ENCODE results near the gene KCTD5.

KCTD5 gene

DNA sequence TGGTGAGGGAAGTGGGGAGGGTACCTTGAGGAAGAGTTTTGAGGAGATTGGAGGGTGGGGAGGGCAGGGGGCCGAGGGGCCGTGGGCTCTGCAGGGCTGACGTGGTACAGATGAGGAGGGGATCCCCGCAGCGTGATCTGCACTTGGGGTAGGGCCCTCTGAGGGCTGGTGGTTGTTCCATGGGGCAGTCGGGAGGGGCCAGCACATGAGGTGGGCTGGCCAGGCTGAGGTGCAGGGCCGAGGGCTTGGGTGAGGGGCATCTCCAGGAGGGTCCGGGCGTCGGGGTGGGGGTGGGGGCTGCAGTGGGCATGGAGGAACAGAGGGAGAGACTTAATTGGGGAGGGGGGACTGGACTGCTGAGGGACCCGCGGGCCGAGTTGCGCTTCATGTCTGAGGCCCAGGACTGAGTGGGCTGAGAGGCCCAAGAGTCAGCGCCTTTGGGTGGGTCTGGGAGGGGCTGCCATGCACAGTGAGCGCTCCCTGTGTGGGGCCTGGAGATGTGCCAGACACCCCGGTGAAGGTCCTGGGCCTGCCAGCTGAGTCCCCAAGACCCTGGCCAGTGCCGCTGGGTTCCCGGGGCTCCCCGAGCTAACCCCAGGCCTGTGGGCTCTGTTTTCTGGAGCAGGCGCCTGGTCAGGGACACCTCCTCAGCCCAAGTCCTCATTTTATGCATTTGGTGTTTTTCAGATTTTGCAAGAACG is 24.4 kb downstream of the KCTD5 start:
- ChIA-PET CTCF (interaction anchor here (1.6 kb wide), 1 partner anchor 8 kb away, joined by 4 read pairs; no protein-coding TSS in a partner anchor), POLR2A (no interaction called here)
- Histone ChIP-seq H3K4me3 (ENCODE audit: control insufficient read depth in 1 of 7, extremely low read depth in 1 of 7, insufficient read depth in 4 of 7, low read depth in 2 of 7, low read length in 6 of 7) (no peak overlapping the region), H3K36me3 (ENCODE audit: control insufficient read depth in 4 of 4, insufficient read depth in 4 of 4, low read length in 3 of 4) (peaks cover 0 to 77% (median 39%) of the 10 kb centered on the region in 4 experiments), H3K4me1 (ENCODE audit: control extremely low read depth in 1 of 4, control insufficient read depth in 4 of 4, insufficient read depth in 4 of 4, low read length in 3 of 4) (no peaks in the 10 kb centered on the region), H3K27me3 (replicated peaks in 2 of 5; ENCODE audit: control insufficient read depth in 4 of 5, insufficient read depth in 5 of 5, low read length in 4 of 5) (no peaks in the 10 kb centered on the region), H3K27ac (ENCODE audit: insufficient read depth in 1 of 2, low read depth in 1 of 2, low read length in 2 of 2, poor library complexity in 1 of 2, severe bottlenecking in 2 of 2) (no peak overlapping the region), H3K9me3 (ENCODE audit: control extremely low read depth in 1 of 5, control insufficient read depth in 4 of 5, insufficient read depth in 2 of 5, low read depth in 1 of 5, low read length in 4 of 5) (no peaks in the 10 kb centered on the region)
- WGBS (ENCODE audit: insufficient coverage): 95% methylated on average over 21 of the region's 22 CpGs
- no peak for DNase-seq

DNA sequence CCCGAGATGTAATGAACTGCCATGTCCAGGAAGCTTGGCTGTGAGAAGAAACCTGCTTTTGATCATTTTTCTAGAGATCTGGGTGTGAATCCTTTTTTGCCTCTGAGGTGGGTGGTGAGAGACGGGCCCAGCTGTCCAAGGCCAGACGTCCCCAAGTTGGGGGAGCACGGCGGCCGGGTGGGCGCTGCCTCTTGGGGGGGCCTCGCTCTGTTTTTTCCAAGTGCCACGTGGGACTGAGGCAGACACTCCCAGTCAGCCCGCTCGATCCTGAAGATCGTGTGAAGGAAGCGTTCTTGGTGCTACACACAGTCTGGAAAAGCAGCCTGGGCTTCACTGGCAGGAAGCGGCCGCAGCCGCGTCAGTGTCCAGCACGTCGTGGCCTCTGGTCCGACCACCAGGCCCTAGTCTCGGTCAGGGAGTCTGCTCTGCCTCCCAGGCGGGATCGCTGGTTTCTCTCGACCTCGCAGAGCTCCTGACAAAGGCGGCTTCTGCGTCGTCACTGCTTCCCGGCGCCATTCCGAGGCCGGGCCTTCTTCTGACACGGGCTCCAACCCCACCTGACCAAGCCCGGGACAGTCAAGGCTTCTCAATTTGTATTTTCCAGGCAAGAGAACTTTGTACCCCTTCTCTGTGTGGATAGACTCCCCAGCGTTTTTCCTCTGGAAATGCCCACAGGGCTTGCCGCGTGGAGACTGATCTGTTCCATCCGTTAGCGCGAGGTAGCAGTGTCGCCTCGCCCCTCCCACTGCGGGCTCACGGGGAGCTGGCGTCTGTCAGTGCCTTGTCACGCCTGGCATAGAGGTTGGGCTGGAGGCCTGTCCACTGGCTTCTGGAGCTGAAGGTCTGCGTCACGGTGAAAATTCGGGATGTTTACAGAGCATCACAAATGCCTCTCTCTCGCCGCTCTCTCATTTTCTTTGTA is 25.3 kb downstream of the KCTD5 start:
- Histone ChIP-seq H3K27ac (ENCODE audit: insufficient read depth in 1 of 2, low read depth in 1 of 2, low read length in 2 of 2, poor library complexity in 1 of 2, severe bottlenecking in 2 of 2) (no peak overlapping the region), H3K9me3 (ENCODE audit: control extremely low read depth in 1 of 5, control insufficient read depth in 4 of 5, insufficient read depth in 2 of 5, low read depth in 1 of 5, low read length in 4 of 5) (no peaks in the 10 kb centered on the region), H3K4me3 (ENCODE audit: control insufficient read depth in 1 of 7, extremely low read depth in 1 of 7, insufficient read depth in 4 of 7, low read depth in 2 of 7, low read length in 6 of 7) (no peak overlapping the region), H3K36me3 (ENCODE audit: control insufficient read depth in 4 of 4, insufficient read depth in 4 of 4, low read length in 3 of 4) (peaks cover 0 to 70% (median 35%) of the 10 kb centered on the region in 4 experiments), H3K4me1 (ENCODE audit: control extremely low read depth in 1 of 4, control insufficient read depth in 4 of 4, insufficient read depth in 4 of 4, low read length in 3 of 4) (no peaks in the 10 kb centered on the region), H3K27me3 (replicated peaks in 2 of 5; ENCODE audit: control insufficient read depth in 4 of 5, insufficient read depth in 5 of 5, low read length in 4 of 5) (no peaks in the 10 kb centered on the region)
- 96% methylated on average over 49 of the region's 51 CpGs for WGBS (ENCODE audit: insufficient coverage)
- ChIA-PET POLR2A (no interaction called here), CTCF (interaction anchor here (1.0 to 1.6 kb wide), 2 partner anchors 9 to 45 kb away, joined by 3 to 4 read pairs; no protein-coding TSS in a partner anchor)
- no peak for DNase-seq

DNA sequence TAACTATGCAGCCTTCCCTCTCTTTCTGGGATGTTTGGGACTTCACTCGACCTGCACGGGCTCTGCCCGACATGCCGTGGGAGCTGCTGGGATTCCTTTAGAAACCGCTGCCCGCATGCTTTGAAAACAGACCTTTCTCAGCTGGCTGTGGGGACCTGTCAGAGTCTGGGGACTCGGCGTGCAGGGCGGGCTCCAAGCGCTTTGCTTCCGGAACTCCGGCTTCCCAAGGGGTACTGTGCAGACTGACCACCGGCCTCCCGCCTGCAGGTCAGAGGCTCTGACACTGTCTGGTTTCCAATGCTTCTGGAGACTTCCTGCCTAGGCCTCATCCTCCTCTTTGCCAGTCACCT is 25.9 kb downstream of the KCTD5 start:
- no peaks in the 10 kb centered on the region for H3K9me3 ChIP-seq (ENCODE audit: control extremely low read depth in 1 of 5, control insufficient read depth in 4 of 5, insufficient read depth in 2 of 5, low read depth in 1 of 5, low read length in 4 of 5)
- H3K27ac ChIP-seq (ENCODE audit: insufficient read depth in 1 of 2, low read depth in 1 of 2, low read length in 2 of 2, poor library complexity in 1 of 2, severe bottlenecking in 2 of 2): no peak overlapping the region
- WGBS (ENCODE audit: insufficient coverage): 97% methylated on average over 14 of the region's 14 CpGs
- peaks cover 0 to under 1% (median 0%) of the 10 kb centered on the region in 4 experiments for H3K4me1 ChIP-seq (ENCODE audit: control extremely low read depth in 1 of 4, control insufficient read depth in 4 of 4, insufficient read depth in 4 of 4, low read length in 3 of 4)
- ChIA-PET POLR2A (no interaction called here), CTCF (interaction anchor here (1.0 to 1.6 kb wide), 2 partner anchors 10 to 46 kb away, joined by 3 to 4 read pairs; no protein-coding TSS in a partner anchor)
- DNase-seq: no peak
- no peaks in the 10 kb centered on the region for H3K27me3 ChIP-seq (replicated peaks in 2 of 5; ENCODE audit: control insufficient read depth in 4 of 5, insufficient read depth in 5 of 5, low read length in 4 of 5)
- H3K4me3 ChIP-seq (ENCODE audit: control insufficient read depth in 1 of 7, extremely low read depth in 1 of 7, insufficient read depth in 4 of 7, low read depth in 2 of 7, low read length in 6 of 7): no peak overlapping the region
- H3K36me3 ChIP-seq (ENCODE audit: control insufficient read depth in 4 of 4, insufficient read depth in 4 of 4, low read length in 3 of 4): peaks cover 0 to 63% (median 32%) of the 10 kb centered on the region in 4 experiments

DNA sequence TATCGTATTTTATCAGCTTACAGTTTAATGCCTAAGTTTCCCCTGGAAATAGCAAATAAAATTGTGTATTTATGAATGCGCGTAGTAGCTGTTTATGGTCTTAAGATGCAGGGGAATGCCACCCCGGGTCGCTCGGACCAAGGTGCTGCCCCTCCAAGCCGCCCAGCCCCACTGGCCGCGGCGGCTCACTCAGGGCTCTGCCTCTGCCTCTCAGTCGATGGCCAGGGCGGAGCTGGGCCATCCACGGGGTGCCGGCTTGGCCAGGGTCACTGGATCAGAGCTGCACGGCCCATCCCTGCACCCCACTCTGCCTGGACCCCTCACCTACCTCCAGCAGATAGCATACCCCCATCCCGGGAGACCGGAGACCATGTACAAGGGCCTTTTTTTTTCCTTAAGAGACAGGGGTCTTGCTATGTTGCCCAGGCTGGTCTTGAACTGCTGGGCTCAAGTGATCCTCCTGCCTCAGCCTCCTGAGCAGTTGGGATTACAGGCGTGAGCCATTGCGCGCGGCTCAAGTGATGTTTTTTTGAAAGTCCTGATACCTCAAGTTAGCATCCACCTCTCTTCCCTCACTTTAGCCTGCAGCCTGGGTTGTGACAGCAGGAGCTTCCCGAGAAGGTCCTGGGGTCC is 26.7 kb downstream of the KCTD5 start:
- Histone ChIP-seq H3K9me3 (ENCODE audit: control extremely low read depth in 1 of 5, control insufficient read depth in 4 of 5, insufficient read depth in 2 of 5, low read depth in 1 of 5, low read length in 4 of 5) (no peaks in the 10 kb centered on the region), H3K27ac (ENCODE audit: insufficient read depth in 1 of 2, low read depth in 1 of 2, low read length in 2 of 2, poor library complexity in 1 of 2, severe bottlenecking in 2 of 2) (no peak overlapping the region), H3K4me1 (ENCODE audit: control extremely low read depth in 1 of 4, control insufficient read depth in 4 of 4, insufficient read depth in 4 of 4, low read length in 3 of 4) (peaks cover 0 to 8% (median 7%) of the 10 kb centered on the region in 4 experiments), H3K36me3 (ENCODE audit: control insufficient read depth in 4 of 4, insufficient read depth in 4 of 4, low read length in 3 of 4) (peaks cover 0 to 57% (median 28%) of the 10 kb centered on the region in 4 experiments), H3K27me3 (replicated peaks in 2 of 5; ENCODE audit: control insufficient read depth in 4 of 5, insufficient read depth in 5 of 5, low read length in 4 of 5) (no peaks in the 10 kb centered on the region), H3K4me3 (ENCODE audit: control insufficient read depth in 1 of 7, extremely low read depth in 1 of 7, insufficient read depth in 4 of 7, low read depth in 2 of 7, low read length in 6 of 7) (no peak overlapping the region)
- no peak for DNase-seq
- WGBS (ENCODE audit: insufficient coverage): 95% methylated on average over 18 of the region's 22 CpGs
- POLR2A ChIA-PET: no interaction called here
- CTCF ChIA-PET: no interaction called here

DNA sequence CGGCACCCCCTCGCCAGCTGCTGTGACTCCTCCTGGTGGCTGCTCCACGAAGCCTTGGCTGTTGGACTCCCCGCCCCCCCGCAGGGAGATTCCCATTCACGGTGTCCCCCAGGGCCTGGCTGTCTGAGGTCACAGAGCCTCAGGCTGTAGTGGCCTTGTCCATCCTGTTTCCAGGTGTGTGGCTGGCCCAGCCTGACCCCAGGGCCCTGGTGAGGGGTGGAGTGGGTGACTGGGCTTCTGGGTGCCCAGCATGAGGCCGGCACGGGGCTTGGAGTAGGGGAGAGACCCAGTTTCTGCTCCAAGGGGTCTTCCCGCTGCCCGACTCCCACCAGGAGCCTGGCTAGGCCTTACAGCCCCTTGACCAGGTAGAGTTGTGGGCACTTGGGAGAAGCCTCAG is 27.3 kb downstream of the KCTD5 start:
- no peak for DNase-seq
- Histone ChIP-seq H3K9me3 (ENCODE audit: control extremely low read depth in 1 of 5, control insufficient read depth in 4 of 5, insufficient read depth in 2 of 5, low read depth in 1 of 5, low read length in 4 of 5) (no peaks in the 10 kb centered on the region), H3K27me3 (replicated peaks in 2 of 5; ENCODE audit: control insufficient read depth in 4 of 5, insufficient read depth in 5 of 5, low read length in 4 of 5) (no peaks in the 10 kb centered on the region), H3K4me1 (ENCODE audit: control extremely low read depth in 1 of 4, control insufficient read depth in 4 of 4, insufficient read depth in 4 of 4, low read length in 3 of 4) (peaks cover 0 to 9% (median 8%) of the 10 kb centered on the region in 4 experiments), H3K36me3 (ENCODE audit: control insufficient read depth in 4 of 4, insufficient read depth in 4 of 4, low read length in 3 of 4) (peaks cover 0 to 52% (median 26%) of the 10 kb centered on the region in 4 experiments), H3K27ac (ENCODE audit: insufficient read depth in 1 of 2, low read depth in 1 of 2, low read length in 2 of 2, poor library complexity in 1 of 2, severe bottlenecking in 2 of 2) (no peak overlapping the region), H3K4me3 (ENCODE audit: control insufficient read depth in 1 of 7, extremely low read depth in 1 of 7, insufficient read depth in 4 of 7, low read depth in 2 of 7, low read length in 6 of 7) (no peak overlapping the region)
- ChIA-PET CTCF (no interaction called here), POLR2A (no interaction called here)
- WGBS (ENCODE audit: insufficient coverage): 100% methylated on average over 5 of the region's 10 CpGs

DNA sequence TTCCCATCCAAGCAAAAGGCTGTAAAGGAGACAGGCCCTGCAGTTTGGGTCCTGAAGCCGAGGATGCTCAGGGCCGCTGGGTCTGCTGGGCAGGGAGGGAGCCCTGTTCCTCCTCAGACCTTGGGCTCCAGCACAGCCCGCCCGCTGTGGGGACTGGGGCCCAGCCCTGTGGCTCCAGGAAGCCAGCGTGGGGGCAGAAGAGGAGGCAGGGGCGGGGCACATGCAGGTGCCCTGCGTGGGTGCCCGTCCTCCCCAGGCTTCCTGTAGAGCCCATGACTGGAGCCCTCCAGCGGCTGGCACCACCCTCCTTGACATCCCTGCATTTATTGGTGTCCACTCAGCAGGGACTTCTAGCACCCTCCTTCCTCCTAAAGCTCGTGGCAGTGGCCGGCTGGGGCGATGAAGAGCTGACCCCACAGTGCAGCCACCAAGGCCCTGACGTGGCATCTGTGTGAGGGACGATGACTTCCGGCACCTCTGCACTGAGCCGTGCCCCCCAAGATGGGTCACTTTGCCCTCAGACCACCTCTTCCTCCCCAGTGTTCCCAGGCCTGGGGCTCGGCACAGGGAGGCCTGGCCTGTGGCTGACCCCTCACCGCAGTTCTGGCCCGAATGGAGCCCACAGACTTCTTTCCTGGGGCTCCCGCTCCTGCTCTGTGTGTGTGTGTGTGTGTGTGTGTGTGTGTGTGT is 27.8 kb downstream of the KCTD5 start:
- H3K27me3 ChIP-seq (replicated peaks in 2 of 5; ENCODE audit: control insufficient read depth in 4 of 5, insufficient read depth in 5 of 5, low read length in 4 of 5): no peaks in the 10 kb centered on the region
- H3K27ac ChIP-seq (ENCODE audit: insufficient read depth in 1 of 2, low read depth in 1 of 2, low read length in 2 of 2, poor library complexity in 1 of 2, severe bottlenecking in 2 of 2): no peak overlapping the region
- H3K4me3 ChIP-seq (ENCODE audit: control insufficient read depth in 1 of 7, extremely low read depth in 1 of 7, insufficient read depth in 4 of 7, low read depth in 2 of 7, low read length in 6 of 7): no peak overlapping the region
- 86% methylated on average over 14 of the region's 20 CpGs for WGBS (ENCODE audit: insufficient coverage)
- H3K4me1 ChIP-seq (ENCODE audit: control extremely low read depth in 1 of 4, control insufficient read depth in 4 of 4, insufficient read depth in 4 of 4, low read length in 3 of 4): peaks cover 0 to 10% (median 9%) of the 10 kb centered on the region in 4 experiments
- no peaks in the 10 kb centered on the region for H3K9me3 ChIP-seq (ENCODE audit: control extremely low read depth in 1 of 5, control insufficient read depth in 4 of 5, insufficient read depth in 2 of 5, low read depth in 1 of 5, low read length in 4 of 5)
- POLR2A ChIA-PET: no interaction called here
- no peak for DNase-seq
- CTCF ChIA-PET: interaction anchor here (1.2 kb wide), 1 partner anchor 23 kb away, joined by 3 read pairs; no protein-coding TSS in a partner anchor
- peaks cover 0 to 46% (median 22%) of the 10 kb centered on the region in 4 experiments for H3K36me3 ChIP-seq (ENCODE audit: control insufficient read depth in 4 of 4, insufficient read depth in 4 of 4, low read length in 3 of 4)

All from common myeloid progenitor, CD34-positive (primary cell).